Islet precursor cell (in vitro differentiated cells): ENCODE data around the gene SEPTIN7.
A peak's percentile ranks its signal among the peaks of the same experiment; 100 is the strongest.

Source experiments
- DNase-seq: peaks from one replicate; pipeline ENCODE4 v3.0.0-alpha.2; 2018

SEPTIN7 gene

GRCh38 chr7:35792472-35792871, 8.4 kb upstream of the SEPTIN7 start:
- DNase-seq, result no peak

- peak; percentile 84 for DNase-seq
These were observed 7.9 kb upstream of the SEPTIN7 start for GRCh38 chr7:35792873-35793489.

GRCh38 chr7:35797311-35797710, 3.5 kb upstream of the SEPTIN7 start:
- no peak for DNase-seq

- DNase-seq, result peak; percentile 96
These were observed 775 bp upstream of the SEPTIN7 start for GRCh38 chr7:35799846-35800717.

GRCh38 chr7:35801392-35802101, 690 bp downstream of the SEPTIN7 start:
- peak; percentile 80 for DNase-seq

GRCh38 chr7:35802102-35802466, 1.2 kb downstream of the SEPTIN7 start:
- DNase-seq, result no peak

- no peak for DNase-seq
These were observed 1.8 kb downstream of the SEPTIN7 start for GRCh38 chr7:35802649-35803048.

- DNase-seq, result no peak
These were observed 3.5 kb downstream of the SEPTIN7 start for GRCh38 chr7:35804231-35804970.

- no peak for DNase-seq
These were observed 5.0 kb downstream of the SEPTIN7 start for GRCh38 chr7:35805876-35806275.

- DNase-seq, result no peak
These were observed 15.7 kb downstream of the SEPTIN7 start for GRCh38 chr7:35816514-35816913.

GRCh38 chr7:35817181-35817580, 16.3 kb downstream of the SEPTIN7 start:
- no peak for DNase-seq

GRCh38 chr7:35817930-35818329, 17.1 kb downstream of the SEPTIN7 start:
- no peak for DNase-seq

GRCh38 chr7:35818513-35818912, 17.7 kb downstream of the SEPTIN7 start:
- no peak for DNase-seq

GRCh38 chr7:35819310-35819709, 18.5 kb downstream of the SEPTIN7 start:
- DNase-seq, result no peak

- no peak for DNase-seq
These were observed 19.3 kb downstream of the SEPTIN7 start for GRCh38 chr7:35819954-35820703.

- DNase-seq, result peak; percentile 64
These were observed 20.0 kb downstream of the SEPTIN7 start for GRCh38 chr7:35820858-35821257.

- DNase-seq, result no peak
These were observed 22.6 kb downstream of the SEPTIN7 start for GRCh38 chr7:35823440-35823839.

- no peak for DNase-seq
These were observed 25.1 kb downstream of the SEPTIN7 start for GRCh38 chr7:35825974-35826373.

GRCh38 chr7:35826751-35827150, 25.9 kb downstream of the SEPTIN7 start:
- no peak for DNase-seq

GRCh38 chr7:35828817-35829216, 28.0 kb downstream of the SEPTIN7 start:
- DNase-seq, result no peak

- DNase-seq, result no peak
These were observed 30.4 kb downstream of the SEPTIN7 start for GRCh38 chr7:35831208-35831607.
